Activated CD8-positive, alpha-beta T cell treated with anti-CD3 and anti-CD28 coated beads for 36 hours (primary cell): ENCODE measurements around the gene GRIA1. TPM values are rescaled to one million over a fixed set of nuclear protein-coding genes. Genes with fewer than 3 reads are reported as not detected.

Experiments used
- ATAC-seq: fragments of 200-7000 bp; cut with Tn5 transposase; one replicate; pipeline ENCODE4 v1.10.0; 2021; ENCODE audit warnings: mild to moderate bottlenecking, moderate library complexity
- CTCF ChIA-PET: fragments of 350-600 bp; sonication (Branson Sonifier 250); formaldehyde crosslinking; loops from one replicate; lab custom pipeline; 2021; ENCODE audit warnings: antibody characterized with exemption; lab: Charles Lee
- POLR2A ChIA-PET: fragments of 350-600 bp; sonication (Branson Sonifier 250); formaldehyde crosslinking; loops from one replicate; lab custom pipeline; 2021; ENCODE audit warnings: antibody characterized with exemption; lab: Charles Lee
- DNase-seq: peaks from one replicate; pipeline ENCODE4 v3.0.0-alpha.2; 2020
- H3K27ac Mint-ChIP-seq: one replicate; pipeline ENCODE4 v1.8.0; 2021; ENCODE audit warnings: mild to moderate bottlenecking, mixed read lengths
- H3K27me3 Mint-ChIP-seq: one replicate; pipeline ENCODE4 v1.8.0; 2021; ENCODE audit warnings: mixed read lengths
- H3K36me3 Mint-ChIP-seq: one replicate; pipeline ENCODE4 v1.8.0; 2021; ENCODE audit warnings: low read depth, mixed read lengths
- H3K4me1 Mint-ChIP-seq: one replicate; pipeline ENCODE4 v1.8.0; 2021; ENCODE audit warnings: low read depth, mixed read lengths
- H3K4me3 Mint-ChIP-seq: one replicate; pipeline ENCODE4 v1.8.0; 2021; ENCODE audit warnings: mild to moderate bottlenecking, moderate library complexity, mixed read lengths
- H3K9me3 Mint-ChIP-seq: one replicate; pipeline ENCODE4 v1.8.0; 2021; ENCODE audit warnings: mixed read lengths
- intact Hi-C: fragments of 100-400 bp; cut with micrococcal nuclease; formaldehyde crosslinking; loops from one replicate; pipeline ENCODE4 v1.10.0; 2022
- total RNA-seq, 2 experiments: library from RNA; stranded (reverse); gene quantifications; one replicate each; pipeline ENCODE4 v1.2.3, GENCODE V29; 2021
- TF ChIP-seq, protein P1 (sequence below): fragments of 200-600 bp; IDR thresholded peaks from one replicate; pipeline ENCODE4 v1.8.0; 2022; ENCODE audit warnings: antibody characterized with exemption, mild to moderate bottlenecking

The GRIA1 gene
- total RNA-seq, 2 experiments from 2014 or later = not detected

- Mint-ChIP-seq H3K36me3 (no peaks in the 10 kb centered on the region), H3K4me1 (no peaks in the 10 kb centered on the region), H3K27ac (no peak overlapping the region), H3K27me3 (peaks cover 2% of the 10 kb centered on the region), H3K4me3 (no peak overlapping the region), H3K9me3 (no peaks in the 10 kb centered on the region)
- ChIA-PET POLR2A (no interaction called here), CTCF (no interaction called here)
- ATAC-seq = no peak
- intact Hi-C loops = no loop called here
- TF ChIP-seq, protein P1, sequence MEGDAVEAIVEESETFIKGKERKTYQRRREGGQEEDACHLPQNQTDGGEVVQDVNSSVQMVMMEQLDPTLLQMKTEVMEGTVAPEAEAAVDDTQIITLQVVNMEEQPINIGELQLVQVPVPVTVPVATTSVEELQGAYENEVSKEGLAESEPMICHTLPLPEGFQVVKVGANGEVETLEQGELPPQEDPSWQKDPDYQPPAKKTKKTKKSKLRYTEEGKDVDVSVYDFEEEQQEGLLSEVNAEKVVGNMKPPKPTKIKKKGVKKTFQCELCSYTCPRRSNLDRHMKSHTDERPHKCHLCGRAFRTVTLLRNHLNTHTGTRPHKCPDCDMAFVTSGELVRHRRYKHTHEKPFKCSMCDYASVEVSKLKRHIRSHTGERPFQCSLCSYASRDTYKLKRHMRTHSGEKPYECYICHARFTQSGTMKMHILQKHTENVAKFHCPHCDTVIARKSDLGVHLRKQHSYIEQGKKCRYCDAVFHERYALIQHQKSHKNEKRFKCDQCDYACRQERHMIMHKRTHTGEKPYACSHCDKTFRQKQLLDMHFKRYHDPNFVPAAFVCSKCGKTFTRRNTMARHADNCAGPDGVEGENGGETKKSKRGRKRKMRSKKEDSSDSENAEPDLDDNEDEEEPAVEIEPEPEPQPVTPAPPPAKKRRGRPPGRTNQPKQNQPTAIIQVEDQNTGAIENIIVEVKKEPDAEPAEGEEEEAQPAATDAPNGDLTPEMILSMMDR = no peak
- no peak for DNase-seq
Measured at GRCh38 chr5:153783362-153783658, 292.8 kb downstream of the GRIA1 start.

- CTCF ChIA-PET = no interaction called here
- TF ChIP-seq, protein P1 = no peak
- intact Hi-C loops = no loop called here
Measured at GRCh38 chr5:153784277-153784676, 293.8 kb downstream of the GRIA1 start.

GRCh38 chr5:153791339-153791738 is 300.9 kb downstream of the GRIA1 start:
- DNase-seq = no peak
- no peaks in the 10 kb centered on the region for H3K27me3 Mint-ChIP-seq
- intact Hi-C loops = no loop called here
- H3K4me1 Mint-ChIP-seq = no peaks in the 10 kb centered on the region
- no peaks in the 10 kb centered on the region for H3K36me3 Mint-ChIP-seq
- H3K9me3 Mint-ChIP-seq = no peaks in the 10 kb centered on the region
- ChIA-PET POLR2A (no interaction called here), CTCF (no interaction called here)
- ATAC-seq = no peak
- H3K27ac Mint-ChIP-seq = no peak overlapping the region
- no peak overlapping the region for H3K4me3 Mint-ChIP-seq
- TF ChIP-seq, protein P1 = no peak

More at GRCh38 chr5:153784277-153784676, 293.8 kb downstream of the GRIA1 start:
- Mint-ChIP-seq H3K27me3 (peaks cover 2% of the 10 kb centered on the region), H3K9me3 (no peaks in the 10 kb centered on the region), H3K27ac (no peak overlapping the region), H3K36me3 (no peaks in the 10 kb centered on the region), H3K4me3 (no peak overlapping the region), H3K4me1 (no peaks in the 10 kb centered on the region)
- POLR2A ChIA-PET = no interaction called here
- ATAC-seq (no peak), DNase-seq (no peak)

- Mint-ChIP-seq H3K4me1 (no peaks in the 10 kb centered on the region), H3K9me3 (no peaks in the 10 kb centered on the region), H3K36me3 (no peaks in the 10 kb centered on the region), H3K27me3 (no peaks in the 10 kb centered on the region), H3K27ac (no peak overlapping the region), H3K4me3 (no peak overlapping the region)
- CTCF ChIA-PET = no interaction called here
- no peak for DNase-seq
- TF ChIP-seq, protein P1 = no peak
- no peak for ATAC-seq
- POLR2A ChIA-PET = no interaction called here
- intact Hi-C loops = no loop called here
Measured at GRCh38 chr5:153792305-153792704, 301.8 kb downstream of the GRIA1 start.

- H3K4me1 Mint-ChIP-seq = no peaks in the 10 kb centered on the region
- no peak overlapping the region for H3K27ac Mint-ChIP-seq
- POLR2A ChIA-PET = no interaction called here
- intact Hi-C loops = no loop called here
- CTCF ChIA-PET = no interaction called here
- DNase-seq = no peak
- no peaks in the 10 kb centered on the region for H3K27me3 Mint-ChIP-seq
- H3K36me3 Mint-ChIP-seq = no peaks in the 10 kb centered on the region
- TF ChIP-seq, protein P1 = no peak
- ATAC-seq = no peak
- no peaks in the 10 kb centered on the region for H3K9me3 Mint-ChIP-seq
- no peak overlapping the region for H3K4me3 Mint-ChIP-seq
Measured at GRCh38 chr5:153793699-153794098, 303.2 kb downstream of the GRIA1 start.
